KG1 (cell line): Measurements from ENCODE around the gene DPYSL4.

Source experiments
- DNase-seq: peaks from one replicate; lab custom pipeline; 2025; lab: John Stamatoyannopoulos, UW

DPYSL4 gene

DNA sequence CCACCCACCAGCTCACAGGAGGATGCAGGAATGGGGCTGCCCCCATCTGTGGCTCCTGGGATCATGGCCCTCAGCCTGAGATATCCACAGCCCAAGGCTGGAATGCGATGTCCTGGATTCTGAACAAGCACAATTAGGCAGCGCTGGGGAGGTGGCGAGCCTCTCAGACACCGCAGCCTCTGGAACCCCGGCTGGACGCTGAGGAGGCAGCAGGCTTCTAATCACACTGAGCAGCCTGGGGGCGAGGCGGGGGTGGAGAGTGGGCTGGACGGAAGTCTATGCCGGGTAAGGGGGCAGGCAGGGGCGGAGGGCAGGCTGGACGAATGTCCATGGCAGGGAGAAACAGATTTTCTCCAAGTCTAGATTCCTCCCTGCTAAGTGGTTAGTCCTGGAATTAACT, 56.4 kb downstream of the DPYSL4 start:
- DNase-seq, result no peak

DNA sequence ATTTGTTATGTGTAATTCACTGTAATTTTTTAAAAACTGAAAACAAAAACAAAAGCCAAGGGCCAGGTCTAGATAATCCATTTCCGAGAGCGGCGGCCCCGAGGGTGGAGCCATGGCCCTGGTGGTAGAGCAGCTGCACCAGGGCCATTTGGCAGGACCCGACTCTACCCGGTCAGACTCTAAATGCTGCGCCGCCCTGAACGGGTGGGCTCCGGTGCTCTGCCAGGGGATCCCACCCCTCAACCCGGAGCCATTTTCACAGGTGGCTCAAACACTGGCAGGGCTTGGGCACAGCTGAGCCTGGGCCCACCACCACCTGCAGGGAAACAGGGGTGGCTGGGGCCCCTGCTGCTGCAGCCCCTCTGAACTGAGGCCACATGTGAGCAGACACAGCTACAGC, 56.9 kb downstream of the DPYSL4 start:
- DNase-seq, result no peak

DNA sequence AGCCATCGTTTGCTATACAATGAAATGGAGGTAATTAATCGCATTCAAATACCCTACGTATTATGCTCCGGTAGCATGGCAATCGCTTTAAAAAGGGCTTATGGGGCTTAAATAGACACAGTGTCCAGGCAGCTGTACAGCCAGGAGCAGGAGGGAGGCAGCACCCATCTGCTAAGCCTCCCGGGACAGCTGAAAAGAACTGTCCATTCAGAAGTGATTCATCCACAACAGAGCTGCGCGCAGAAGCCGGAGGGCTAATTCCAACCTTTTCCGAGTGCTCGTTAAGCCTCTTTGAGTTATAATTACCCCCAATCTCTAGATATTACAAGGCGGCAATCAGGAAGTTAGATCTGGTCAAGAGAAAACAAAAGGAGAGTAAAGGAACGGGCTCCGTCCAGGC, 58.3 kb downstream of the DPYSL4 start:
- DNase-seq, result no peak

DNA sequence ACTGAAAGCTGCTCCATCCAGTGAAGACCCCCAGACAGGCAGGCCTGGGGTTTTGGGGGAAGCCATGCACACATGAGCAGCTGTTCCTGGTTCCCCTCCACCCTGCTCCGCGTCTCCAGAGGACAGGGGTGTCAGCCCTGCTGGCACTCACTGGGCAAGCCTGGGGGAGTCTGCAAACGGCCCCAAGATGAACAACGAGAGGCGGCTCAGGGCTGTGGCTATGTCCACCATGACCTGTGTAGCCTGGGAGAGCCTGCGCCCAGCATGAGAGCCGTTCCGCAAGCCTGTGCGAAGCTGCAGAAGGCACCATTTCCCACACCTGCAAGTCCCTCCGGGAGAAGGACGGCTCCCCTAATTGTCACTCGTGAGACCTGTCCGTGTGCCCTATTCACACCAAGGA, 59.5 kb downstream of the DPYSL4 start:
- no peak for DNase-seq

DNA sequence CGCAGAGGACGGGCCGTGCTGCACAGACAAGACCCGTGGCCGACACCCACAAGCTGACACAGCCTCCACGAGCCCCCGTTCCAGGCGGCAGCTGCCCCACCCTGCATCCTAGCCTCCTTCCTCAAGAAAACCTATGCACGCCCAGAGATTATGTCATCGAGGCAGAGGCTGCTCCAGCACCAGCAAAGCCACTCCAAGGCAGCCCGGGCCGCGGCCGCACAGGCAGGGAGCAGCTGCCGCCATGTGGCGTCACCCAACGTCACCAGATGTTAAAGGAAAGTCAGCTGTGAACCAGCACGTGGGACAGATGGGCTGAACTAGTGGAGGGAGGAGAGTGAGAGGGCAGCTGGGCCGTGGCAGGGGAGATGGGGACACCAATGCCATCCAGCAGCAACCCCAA, 61.2 kb downstream of the DPYSL4 start:
- DNase-seq, result no peak

DNA sequence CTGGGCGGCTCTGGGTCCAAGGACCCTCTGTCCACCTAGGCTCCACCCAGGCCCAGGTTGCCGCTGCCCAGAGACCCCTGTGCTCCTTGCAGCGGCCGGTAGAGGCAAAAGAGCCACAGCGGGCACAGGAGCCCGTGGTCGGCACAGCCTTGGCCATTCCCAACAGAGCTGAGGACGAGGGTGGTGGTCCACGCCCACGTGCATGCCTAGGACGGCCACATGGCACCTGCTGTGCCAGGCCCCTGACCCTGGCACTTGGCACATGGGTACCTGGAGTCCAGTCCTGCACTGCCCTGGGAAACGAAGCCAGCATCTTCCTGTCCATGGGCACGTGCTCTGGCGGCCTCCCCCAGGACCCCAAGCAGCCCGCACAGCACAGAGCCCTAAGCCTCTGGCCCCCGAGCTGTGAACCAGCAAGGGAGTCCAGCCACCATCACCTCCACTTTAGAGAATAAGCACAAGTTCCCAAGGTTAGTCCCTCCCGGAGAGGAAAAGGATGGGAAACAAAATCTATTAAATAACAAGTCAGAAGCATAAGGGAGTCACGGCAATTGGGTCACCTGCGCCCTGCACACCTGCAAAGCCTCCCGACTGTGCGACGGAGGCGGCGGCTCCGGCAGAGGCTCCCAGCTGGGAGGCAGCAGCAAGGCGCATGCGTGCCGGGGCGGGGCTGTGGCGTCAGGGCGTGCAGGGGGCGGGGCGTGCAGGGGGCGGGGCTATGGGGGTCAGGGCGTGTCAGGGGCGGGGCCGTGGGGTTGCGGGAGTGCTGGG, 61.9 kb downstream of the DPYSL4 start:
- no peak for DNase-seq

DNA sequence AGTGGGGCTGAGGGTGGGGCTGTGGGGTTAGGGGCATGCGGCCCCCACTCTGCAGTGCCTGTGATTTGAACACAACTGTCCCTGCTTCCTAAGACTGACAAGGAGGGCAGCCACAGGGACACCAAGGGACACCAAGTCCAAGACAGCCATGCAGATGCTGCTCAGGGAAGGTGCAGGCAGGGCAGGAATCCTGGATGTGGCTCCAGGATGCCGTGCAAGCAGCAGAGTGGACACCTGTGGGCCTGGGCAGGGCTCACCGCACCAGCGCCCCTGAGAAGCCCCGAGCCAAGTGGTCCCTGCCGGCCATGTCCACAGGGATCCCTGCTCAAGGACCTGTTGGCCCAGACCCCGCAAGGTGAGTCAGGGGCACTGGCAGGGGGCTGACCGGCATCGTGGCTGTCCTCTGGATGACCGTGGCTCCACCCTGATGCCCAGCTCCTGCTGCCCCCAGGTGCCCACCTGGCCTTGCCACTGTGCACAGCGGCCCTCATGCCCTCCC, 62.5 kb downstream of the DPYSL4 start:
- no peak for DNase-seq

DNA sequence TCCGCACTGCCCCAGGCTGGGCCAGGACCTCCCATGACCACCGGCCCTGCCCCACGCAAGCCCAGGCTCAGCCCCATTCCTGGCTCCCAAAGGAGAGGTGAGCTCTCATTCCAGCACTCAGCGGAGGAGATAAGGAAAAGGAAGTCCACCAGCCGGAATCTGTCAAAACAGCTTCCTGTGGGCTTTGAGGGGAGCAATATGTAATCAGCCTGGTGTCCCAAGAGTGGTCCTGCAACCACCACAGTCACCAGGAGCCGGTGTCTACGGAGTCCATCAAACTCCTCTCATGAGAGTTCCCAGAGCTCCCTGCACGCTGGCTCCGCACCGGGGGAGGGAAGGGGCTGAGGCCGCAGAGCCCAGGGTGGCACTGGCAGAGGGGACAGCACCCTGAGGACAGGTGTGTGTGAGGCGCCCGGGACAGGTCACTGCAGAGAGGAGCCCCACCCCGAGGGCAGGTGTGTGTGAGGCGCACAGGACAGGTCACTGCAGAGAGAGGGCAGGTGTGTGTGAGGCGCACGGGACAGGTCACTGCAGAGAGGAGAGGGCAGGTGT, 63.2 kb downstream of the DPYSL4 start:
- DNase-seq, result no peak

DNA sequence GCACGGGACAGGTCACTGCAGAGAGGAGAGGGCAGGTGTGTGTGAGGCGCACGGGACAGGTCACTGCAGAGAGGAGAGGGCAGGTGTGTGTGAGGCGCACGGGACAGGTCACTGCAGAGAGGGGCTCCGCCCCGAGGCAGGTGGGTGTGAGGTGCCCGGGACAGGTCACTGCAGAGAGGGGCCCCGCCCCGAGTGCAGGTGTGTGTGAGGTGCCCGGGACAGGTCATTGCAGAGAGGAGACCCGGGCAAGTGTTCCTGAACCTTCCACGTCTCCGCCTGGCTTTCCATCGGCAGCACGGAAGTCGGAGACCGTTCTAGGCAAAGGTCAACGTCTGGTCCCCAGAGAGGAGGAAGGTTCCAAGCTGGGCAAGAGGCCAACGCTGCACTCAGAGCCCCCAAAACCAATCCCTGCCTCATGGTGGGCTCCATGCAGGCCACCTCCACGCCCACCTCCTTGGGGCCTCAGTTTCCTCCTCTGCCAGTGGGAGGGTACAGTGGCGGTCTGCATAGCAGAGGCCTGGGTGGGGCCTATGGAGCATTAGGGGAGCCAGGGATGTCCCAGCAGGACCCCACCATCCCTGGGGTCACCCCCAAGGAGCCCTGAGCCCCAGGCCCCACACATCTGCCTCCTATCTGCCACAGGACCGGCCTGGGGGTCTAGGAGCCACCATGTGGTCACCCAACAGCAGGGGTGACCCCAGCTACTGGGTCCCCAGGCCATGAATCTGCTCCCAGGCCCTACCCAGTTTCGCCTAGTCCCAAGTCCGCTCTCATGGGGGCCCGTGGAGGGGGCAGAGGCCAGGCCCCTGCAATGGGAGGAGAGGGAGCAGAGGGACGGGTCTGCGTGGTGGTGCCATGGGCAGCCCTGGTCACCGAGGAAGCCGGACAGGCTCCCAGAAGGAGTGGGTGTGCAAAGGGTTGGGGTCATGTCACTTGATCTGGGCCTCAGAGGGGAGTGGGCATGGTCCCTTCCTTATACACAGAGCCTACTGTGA, 64.0 kb downstream of the DPYSL4 start:
- no peak for DNase-seq

DNA sequence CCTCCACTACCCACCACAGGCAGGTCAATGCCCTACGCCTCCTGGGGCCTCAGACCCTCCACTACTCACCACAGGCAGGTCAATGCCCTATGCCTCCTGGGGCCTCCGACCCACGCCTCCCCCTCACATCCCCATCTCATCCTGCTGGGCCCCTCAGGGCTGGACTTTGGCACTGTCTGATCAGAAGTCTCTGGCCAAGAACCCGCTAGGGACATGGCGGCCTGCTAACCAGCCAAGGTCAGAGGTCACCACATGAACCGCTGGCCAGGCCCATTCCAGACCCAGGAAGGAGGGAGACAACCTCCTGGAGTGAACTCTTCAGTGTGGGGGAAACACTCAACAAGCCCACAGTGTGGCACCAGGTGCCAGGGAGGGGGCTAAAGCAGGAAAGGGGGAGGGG, 65.2 kb downstream of the DPYSL4 start:
- DNase-seq, result no peak

DNA sequence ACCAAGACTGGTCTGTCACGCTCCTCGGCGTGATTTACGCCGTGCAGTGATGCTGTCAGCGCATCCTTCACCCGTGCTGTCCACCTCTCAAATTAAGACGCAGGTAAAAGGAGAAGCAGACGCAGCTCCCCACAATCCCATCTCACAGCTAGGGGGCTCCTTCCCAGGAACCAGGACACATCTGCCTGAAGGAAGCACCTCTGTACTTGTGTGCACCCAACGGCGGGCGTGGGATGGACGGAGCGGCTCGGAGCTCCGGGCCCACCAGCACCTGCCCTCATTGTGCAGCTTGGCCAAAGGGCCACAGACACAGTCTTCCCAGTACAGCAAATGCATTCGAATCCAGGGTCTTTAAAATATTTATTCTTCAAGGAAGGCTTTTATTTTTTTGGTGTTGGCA, 65.7 kb downstream of the DPYSL4 start:
- no peak for DNase-seq

DNA sequence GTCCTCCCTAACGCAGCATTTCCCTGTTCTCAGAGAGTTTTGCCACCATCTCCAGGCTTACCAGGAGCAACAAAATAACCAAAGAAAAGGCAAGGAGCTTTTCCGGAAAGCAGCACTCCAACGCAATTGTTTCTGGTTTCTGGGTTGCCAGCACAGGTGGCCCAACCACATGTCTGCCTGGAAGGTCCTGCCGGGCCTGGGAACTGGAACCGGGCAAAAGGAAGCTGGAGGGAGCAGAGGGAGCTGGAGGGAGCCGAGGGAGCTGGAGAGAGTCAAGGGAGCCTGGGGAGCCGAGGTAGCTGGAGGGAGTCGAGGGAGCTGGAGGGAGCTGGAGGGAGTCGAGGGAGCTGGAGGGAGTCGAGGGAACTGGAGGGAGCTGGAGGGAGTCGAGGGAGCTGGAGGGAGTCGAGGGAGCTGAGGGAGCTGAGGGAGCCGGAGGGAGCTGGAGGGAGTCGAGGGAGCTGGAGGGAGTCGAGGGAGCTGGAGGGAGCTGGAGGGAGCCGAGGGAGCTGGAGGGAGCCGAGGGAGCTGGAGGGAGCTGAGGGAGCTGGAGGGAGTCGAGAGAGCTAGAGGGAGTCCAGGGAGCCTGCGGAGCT, 66.4 kb downstream of the DPYSL4 start:
- no peak for DNase-seq

DNA sequence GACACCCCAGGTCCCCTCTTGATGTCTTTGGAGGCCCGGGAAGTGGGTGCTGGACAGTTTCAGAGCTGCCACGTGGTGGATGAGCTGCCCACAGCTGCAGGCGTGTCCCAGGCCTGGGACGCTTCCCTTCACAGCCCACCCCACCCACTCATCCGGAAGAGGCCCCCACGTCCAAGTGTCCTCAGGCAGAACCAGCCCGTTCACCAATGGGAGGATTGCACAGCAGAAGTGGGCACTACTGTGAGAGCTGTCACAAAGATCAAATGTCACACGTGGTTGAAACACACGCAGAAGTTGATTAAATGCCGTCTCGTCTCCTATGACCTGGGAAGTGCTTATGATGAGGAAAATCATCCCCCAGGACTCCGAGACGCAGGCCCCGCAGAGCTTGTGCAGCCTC, 68.1 kb downstream of the DPYSL4 start:
- DNase-seq, result no peak
